Ascending aorta (tissue), 2 donors: ENCODE data around the gene PIGW. TPM values are rescaled to one million over a fixed set of nuclear protein-coding genes. Genes with fewer than 3 reads are reported as not detected.
A peak's percentile ranks its signal among the peaks of the same experiment; 100 is the strongest.

Experiments
- DNase-seq, 2 donors: peaks; one replicate each; pipeline ENCODE4 v3.0.0-alpha.2; 2019; ENCODE audit warnings: low spot score in 2 of 2
- H3K27ac ChIP-seq, 2 donors: fragments of 200-600 bp; sonication (generic); one replicate each; pipeline ENCODE4 v1.5.1; 2016 to 2017; ENCODE audit warnings: mild to moderate bottlenecking in 1 of 2
- H3K27me3 ChIP-seq: fragments of 200-600 bp; sonication (generic); one replicate; pipeline ENCODE4 v1.5.1; 2017
- H3K36me3 ChIP-seq, 2 donors: fragments of 200-600 bp; sonication (generic); one replicate each; pipeline ENCODE4 v1.5.1; 2016
- H3K4me1 ChIP-seq, 2 donors: fragments of 200-600 bp; sonication (generic); one replicate each; pipeline ENCODE4 v1.5.1; 2016 to 2017; ENCODE audit warnings: mild to moderate bottlenecking in 1 of 2
- H3K4me3 ChIP-seq, 2 donors: fragments of 200-600 bp; sonication (generic); one replicate each; pipeline ENCODE4 v1.5.1; 2016 to 2017; ENCODE audit warnings: mild to moderate bottlenecking in 1 of 2
- H3K9me3 ChIP-seq, 2 donors: fragments of 200-600 bp; sonication (generic); one replicate each; pipeline ENCODE4 v1.5.1; 2016
- CTCF ChIP-seq, 3 experiments: fragments of 200-600 bp in 2 of 3; fragments of 450-650 bp in 1 of 3; sonication (generic) in 2 of 3; IDR thresholded peaks; one replicate each; pipeline ENCODE4 v1.5.1; 2016 to 2019; ENCODE audit warnings: antibody characterized with exemption in 3 of 3, mild to moderate bottlenecking in 1 of 3, moderate library complexity in 1 of 3
- intact Hi-C: fragments of 100-400 bp; cut with DNase I; formaldehyde crosslinking; loops from one replicate; pipeline ENCODE4 v1.15.1; 2023
- total RNA-seq: library from RNA; depleted of rRNA; stranded (reverse); fragments of >200 nt; gene quantifications from one replicate; pipeline ENCODE4 v1.1.0, GENCODE V29; 2016

PIGW gene
- total RNA-seq, 1 donor from 2014 or later, result 6.0 TPM

DNA sequence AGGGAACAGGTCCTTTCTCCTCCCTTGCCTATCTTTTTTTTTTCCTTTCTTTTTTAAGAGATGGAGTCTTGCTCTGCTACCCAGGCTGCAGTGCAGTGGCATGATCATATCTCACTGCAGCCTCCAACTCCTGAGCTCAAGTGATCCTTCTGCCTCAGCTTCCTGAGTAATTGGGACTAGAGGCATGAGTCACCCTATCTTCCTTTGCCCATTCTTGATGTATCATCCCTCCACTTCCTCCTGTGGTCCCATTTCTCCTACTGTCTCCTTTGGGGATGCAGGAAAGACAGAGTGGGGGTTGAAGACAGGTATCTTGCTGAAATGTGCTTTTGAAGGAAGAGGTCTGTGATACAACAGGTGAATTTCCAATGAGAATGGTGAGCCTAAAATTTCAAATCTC is 5.7 kb upstream of the PIGW start:
- Histone ChIP-seq H3K36me3 (peaks cover 22 to 53% of the 10 kb centered on the region in 2 donors), H3K4me3 (no peak overlapping the region), H3K27ac (no peak overlapping the region), H3K9me3 (no peaks in the 10 kb centered on the region), H3K27me3 (no peaks in the 10 kb centered on the region), H3K4me1 (no peaks in the 10 kb centered on the region)
- intact Hi-C loops, result no loop called here
- TF ChIP-seq CTCF (IDR thresholded peaks at IDR 0.05), result no peak
- DNase-seq, result no peak

DNA sequence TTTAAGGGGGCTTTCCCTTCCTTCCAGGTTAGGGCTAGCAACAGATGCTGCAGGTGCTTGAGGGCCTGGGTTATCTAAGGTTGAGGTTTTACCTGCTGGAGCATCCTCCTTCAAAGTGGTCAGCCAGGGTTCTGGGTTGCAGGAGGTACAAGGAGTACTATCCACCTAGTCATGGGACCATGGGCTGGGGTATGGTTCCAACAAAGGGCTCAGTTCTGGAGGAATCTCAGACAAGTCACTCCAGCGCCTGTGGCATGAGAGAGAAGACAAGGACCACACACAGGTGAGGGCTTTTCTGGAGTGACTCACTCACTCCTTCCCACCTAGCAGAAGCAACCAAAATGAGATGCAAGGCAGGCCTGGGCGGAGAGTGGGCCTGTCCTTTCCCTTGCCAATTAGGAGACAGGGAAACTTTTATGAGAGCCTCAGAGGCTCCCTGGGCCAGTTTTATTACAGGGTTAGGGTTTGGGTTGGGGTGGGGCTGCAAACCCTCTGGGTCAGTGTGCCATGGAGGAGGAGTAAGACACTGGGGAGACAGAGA is 2.3 kb upstream of the PIGW start:
- no peak for TF ChIP-seq CTCF (IDR thresholded peaks at IDR 0.05)
- intact Hi-C loops, result loop anchor here (5.0 to 10.0 kb wide), 3 partner anchors 415 to 1072 kb away; partner anchors contain the start of genes AATF and SYNRG
- Histone ChIP-seq H3K4me3 (no peak overlapping the region), H3K27me3 (no peaks in the 10 kb centered on the region), H3K4me1 (no peaks in the 10 kb centered on the region), H3K27ac (no peak overlapping the region), H3K36me3 (peaks cover 7 to 20% of the 10 kb centered on the region in 2 donors), H3K9me3 (no peaks in the 10 kb centered on the region)
- DNase-seq, result no peak

- Histone ChIP-seq H3K4me3 (peak overlapping the region; percentile 78 to 90), H3K27me3 (no peaks in the 10 kb centered on the region), H3K9me3 (no peaks in the 10 kb centered on the region), H3K27ac (peak overlapping the region; percentile 88 to 99), H3K36me3 (peaks cover 4 to 11% of the 10 kb centered on the region in 2 donors), H3K4me1 (no peaks in the 10 kb centered on the region)
- DNase-seq, result peak in 1 of 2 donors; percentile 80
- intact Hi-C loops, result loop anchor here (2.0 to 10.0 kb wide), 5 partner anchors 47 to 1071 kb away; partner anchors contain the start of genes AATF, MRM1, SYNRG and ZNHIT3
- peak; percentile 6 to 48 (median 36) for TF ChIP-seq CTCF (IDR thresholded peaks at IDR 0.05)
These were observed 600 bp upstream of the PIGW start for GRCh38 chr17:36533935-36534839.

- no peak for DNase-seq
- Histone ChIP-seq H3K36me3 (peaks cover 4 to 9% of the 10 kb centered on the region in 2 donors), H3K27me3 (no peaks in the 10 kb centered on the region), H3K27ac (peak overlapping the region; percentile 88 to 99), H3K4me3 (peak overlapping the region; percentile 78 to 90), H3K4me1 (no peaks in the 10 kb centered on the region), H3K9me3 (no peaks in the 10 kb centered on the region)
- no peak for TF ChIP-seq CTCF (IDR thresholded peaks at IDR 0.05)
- intact Hi-C loops, result loop anchor here (1.0 to 10.0 kb wide), 5 partner anchors 9 to 1069 kb away; partner anchors contain the start of genes AP2B1, GGNBP2, MRM1 and SYNRG
These were observed 888 bp downstream of the PIGW start for GRCh38 chr17:36535669-36536081.

GRCh38 chr17:36540696-36541095 is 5.9 kb downstream of the PIGW start:
- intact Hi-C loops, result no loop called here
- peaks cover 6 to 8% of the 10 kb centered on the region in 2 donors for H3K4me1 ChIP-seq
- H3K27ac ChIP-seq, result no peak overlapping the region
- DNase-seq, result no peak
- H3K27me3 ChIP-seq, result no peaks in the 10 kb centered on the region
- H3K36me3 ChIP-seq, result no peaks in the 10 kb centered on the region
- no peaks in the 10 kb centered on the region for H3K9me3 ChIP-seq
- no peak for TF ChIP-seq CTCF (IDR thresholded peaks at IDR 0.05)
- H3K4me3 ChIP-seq, result no peak overlapping the region
